ENCODE measurements around the gene ZFYVE28. TPM values are rescaled to one million over a fixed set of nuclear protein-coding genes. Genes with fewer than 3 reads are reported as not detected.
"Not testable (repeated sequence)": the region's sequence is repeated elsewhere in the genome, so short reads cannot be mapped to it uniquely, and the experiment has no call there.

Gene ZFYVE28
- total RNA-seq, 1 donor from 2014 or later, result 5.1 TPM

DNA sequence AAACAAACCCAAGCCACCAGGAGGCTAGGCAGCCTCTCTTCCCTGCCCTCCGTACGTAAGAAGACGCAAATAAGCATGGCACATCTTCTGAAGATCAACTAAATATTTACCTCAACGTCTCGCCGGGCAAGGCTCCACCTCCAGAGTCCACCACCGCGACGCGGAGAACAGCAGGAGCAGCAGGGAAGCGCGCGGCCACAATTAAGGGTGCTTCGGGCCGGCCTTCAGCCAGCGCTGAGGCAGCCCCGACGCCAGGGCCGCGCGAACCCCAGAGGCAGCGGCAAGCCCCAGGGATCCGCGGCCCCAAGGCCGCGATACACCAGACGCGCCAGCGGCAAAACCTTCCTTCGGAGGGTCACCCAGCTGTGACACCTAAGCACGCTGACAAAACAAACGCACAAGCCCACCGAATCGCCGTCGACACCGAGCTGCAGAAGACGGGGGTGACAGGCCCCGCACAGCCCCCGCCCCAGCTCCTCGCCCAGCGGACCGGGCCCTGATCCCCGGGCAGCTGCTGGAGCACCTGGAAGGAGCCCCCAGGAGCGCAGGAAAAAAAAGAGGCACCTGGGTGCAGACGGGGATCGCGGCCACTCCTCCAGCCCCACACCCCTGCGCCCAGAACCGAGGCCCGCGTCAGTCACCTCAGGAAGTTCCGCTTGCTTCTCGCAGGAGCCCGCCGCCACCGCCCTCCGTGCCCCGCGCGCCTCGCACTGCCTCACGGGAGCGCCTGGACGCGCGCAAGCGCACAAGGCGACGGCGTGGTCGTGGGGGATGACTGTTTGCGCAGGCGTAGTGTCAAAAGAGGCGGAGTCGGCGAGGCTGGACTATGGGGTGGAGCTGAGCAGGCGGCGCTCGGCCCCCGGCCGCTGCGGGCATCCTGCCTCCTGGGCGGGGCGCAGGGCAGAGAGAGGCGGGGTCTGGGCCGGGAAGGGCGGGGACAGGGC lies 176.8 kb downstream of the ZFYVE28 start, which contains the start of the genes HAUS3 and POLN:
Gene HAUS3, minus strand, starts transcription at position 712 of the 944 bp plus-strand sequence. CDS start 1,175 bp downstream, outside the sequence.
Gene POLN, minus strand, starts transcription at position 712 of the 944 bp plus-strand sequence. CDS start 12,890 bp downstream, outside the sequence.
- peaks cover 53% of the 10 kb centered on the region for H3K4me1 Mint-ChIP-seq (ENCODE audit: low read depth)
- H3K27me3 Mint-ChIP-seq (ENCODE audit: insufficient read depth), result peaks cover 2% of the 10 kb centered on the region
- peaks cover 20% of the 10 kb centered on the region for H3K36me3 Mint-ChIP-seq (ENCODE audit: low read depth)

DNA sequence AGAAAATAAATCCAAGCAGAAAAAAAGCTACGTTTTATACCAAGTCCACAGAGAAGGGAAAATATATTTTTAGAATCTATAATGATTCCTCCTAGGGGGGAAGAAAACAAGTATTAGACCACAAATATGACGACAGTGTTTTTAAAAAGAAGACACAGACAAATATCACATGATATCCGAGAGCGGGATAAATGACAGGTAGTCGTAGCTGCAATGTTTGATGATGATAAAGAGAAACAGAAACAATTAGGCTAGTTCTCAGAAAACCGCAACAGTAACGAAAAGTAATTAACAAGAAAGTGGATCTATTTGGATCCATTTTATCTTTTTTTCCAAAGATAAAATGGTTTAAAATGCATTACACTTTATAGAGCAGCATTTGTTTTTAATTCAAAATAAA lies 177.4 kb downstream of the ZFYVE28 start:
- Mint-ChIP-seq H3K9me3 (no peaks in the 10 kb centered on the region), H3K27me3 (ENCODE audit: insufficient read depth) (peaks cover 2% of the 10 kb centered on the region), H3K4me3 (peak overlapping the region; percentile 85), H3K4me1 (ENCODE audit: low read depth) (peaks cover 53% of the 10 kb centered on the region), H3K27ac (peak overlapping the region; percentile 90), H3K36me3 (ENCODE audit: low read depth) (peaks cover 21% of the 10 kb centered on the region)
- no peak for DNase-seq (ENCODE audit: low spot score)
- intact Hi-C loops (cut with micrococcal nuclease), result loop anchor here (5.0 to 10.0 kb wide), 2 partner anchors 556 to 1051 kb away; partner anchors contain the start of genes FAM53A and RGS12

More for the DNA sequence above, 176.8 kb downstream of the ZFYVE28 start, which contains the start of the genes HAUS3 and POLN:
- Mint-ChIP-seq H3K9me3 (no peaks in the 10 kb centered on the region), H3K27ac (peak within 1 kb of the TSS; percentile 90), H3K4me3 (peak within 1 kb of the TSS; percentile 85)
- intact Hi-C loops (cut with micrococcal nuclease), result loop anchor here (1.0 to 10.0 kb wide), 14 partner anchors 21 to 1051 kb away; partner anchors contain the start of genes CFAP99, FAM193A, FAM53A and FGFR3
- peak; percentile 100 for DNase-seq (ENCODE audit: low spot score)

DNA sequence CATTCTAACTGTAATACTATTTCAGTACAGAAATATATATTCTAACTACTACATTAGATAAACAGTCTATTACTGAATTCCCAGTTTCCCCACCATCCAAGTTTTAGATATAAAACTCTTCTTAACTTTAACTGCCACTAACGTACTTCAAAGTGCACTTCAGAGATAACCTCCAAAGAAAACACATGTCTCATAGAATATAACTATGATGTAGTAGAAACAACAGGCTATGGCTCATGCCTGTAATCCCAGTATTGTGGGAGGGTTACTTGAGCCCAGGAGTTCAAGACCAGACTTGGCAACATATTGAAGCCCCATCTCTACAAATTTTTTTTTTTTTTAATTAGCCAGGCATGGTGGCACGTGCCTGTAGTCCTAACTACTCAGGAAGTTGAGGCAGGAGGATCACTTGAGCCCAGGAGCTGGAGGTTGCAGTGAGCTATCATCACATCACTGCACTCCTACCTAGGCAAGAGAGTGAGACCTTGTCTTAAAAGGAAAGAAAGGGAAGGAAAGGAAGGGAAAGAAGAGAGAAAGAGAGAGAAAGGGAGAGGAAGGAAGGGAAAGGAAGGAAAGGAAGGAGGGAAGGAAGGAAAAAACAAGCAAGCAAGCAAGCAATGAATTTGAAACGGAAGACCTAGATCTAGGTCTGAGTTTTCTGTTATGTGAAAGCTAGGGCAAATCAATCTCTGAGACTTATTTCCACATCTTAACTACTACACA lies 181.3 kb downstream of the ZFYVE28 start:
- H3K27ac Mint-ChIP-seq, result peak overlapping the region; percentile 11
- peaks cover 65% of the 10 kb centered on the region for H3K4me1 Mint-ChIP-seq (ENCODE audit: low read depth)
- intact Hi-C loops (cut with micrococcal nuclease), result no loop called here
- H3K36me3 Mint-ChIP-seq (ENCODE audit: low read depth), result peaks cover 43% of the 10 kb centered on the region
- peak overlapping the region; percentile 38 for H3K4me3 Mint-ChIP-seq
- no peaks in the 10 kb centered on the region for H3K27me3 Mint-ChIP-seq (ENCODE audit: insufficient read depth)
- no peaks in the 10 kb centered on the region for H3K9me3 Mint-ChIP-seq
- no peak for DNase-seq (ENCODE audit: low spot score)

DNA sequence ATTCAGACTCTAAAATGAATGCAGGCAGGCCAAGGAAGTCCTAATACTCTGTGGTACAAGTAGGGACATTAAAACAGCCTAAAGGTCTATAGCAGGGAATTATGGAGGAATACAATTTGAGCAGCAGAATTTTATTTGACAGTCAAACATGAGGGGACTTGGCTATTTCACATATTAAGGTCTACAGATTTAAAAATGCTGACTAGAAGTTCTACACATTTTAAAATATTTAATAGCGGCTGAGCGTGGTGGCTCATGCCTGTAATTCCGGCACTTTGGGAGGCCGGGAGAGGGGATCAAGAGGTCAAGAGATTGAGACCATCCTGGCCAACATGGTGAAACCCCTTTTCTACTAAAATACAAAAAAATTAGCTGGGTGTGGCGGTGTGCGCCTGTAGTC lies 187.4 kb downstream of the ZFYVE28 start:
- DNase-seq (ENCODE audit: low spot score), result no peak
- Mint-ChIP-seq H3K4me1 (ENCODE audit: low read depth) (peaks cover 32% of the 10 kb centered on the region), H3K27me3 (ENCODE audit: insufficient read depth) (no peaks in the 10 kb centered on the region), H3K4me3 (no peak overlapping the region), H3K9me3 (no peaks in the 10 kb centered on the region), H3K36me3 (ENCODE audit: low read depth) (peaks cover 31% of the 10 kb centered on the region), H3K27ac (no peak overlapping the region)
- intact Hi-C loops (cut with micrococcal nuclease), result no loop called here

DNA sequence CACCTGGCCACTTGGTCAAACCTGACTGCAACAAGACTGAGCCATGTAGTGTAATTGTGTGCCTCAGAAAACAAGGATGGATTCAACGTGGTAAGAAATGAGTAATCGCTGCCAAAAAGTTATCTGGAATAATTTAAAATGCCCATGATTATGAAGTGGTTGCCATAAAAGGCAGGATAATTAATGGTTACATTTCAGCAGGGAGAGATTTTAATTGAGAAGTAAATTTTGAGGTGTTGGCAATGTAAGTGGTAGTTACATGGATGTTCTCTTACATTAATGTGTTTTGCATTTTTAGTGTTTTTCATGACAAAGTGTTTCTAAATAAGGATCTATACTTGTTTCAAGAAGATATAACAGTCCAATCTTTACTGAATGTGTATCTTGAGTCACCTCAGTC lies 192.2 kb downstream of the ZFYVE28 start:
- no peak for DNase-seq (ENCODE audit: low spot score)
- peaks cover 10% of the 10 kb centered on the region for H3K36me3 Mint-ChIP-seq (ENCODE audit: low read depth)
- H3K27me3 Mint-ChIP-seq (ENCODE audit: insufficient read depth), result no peaks in the 10 kb centered on the region
- intact Hi-C loops (cut with micrococcal nuclease), result no loop called here
- peaks cover 5% of the 10 kb centered on the region for H3K4me1 Mint-ChIP-seq (ENCODE audit: low read depth)
- H3K9me3 Mint-ChIP-seq, result no peaks in the 10 kb centered on the region
- H3K4me3 Mint-ChIP-seq, result no peak overlapping the region
- H3K27ac Mint-ChIP-seq, result no peak overlapping the region

DNA sequence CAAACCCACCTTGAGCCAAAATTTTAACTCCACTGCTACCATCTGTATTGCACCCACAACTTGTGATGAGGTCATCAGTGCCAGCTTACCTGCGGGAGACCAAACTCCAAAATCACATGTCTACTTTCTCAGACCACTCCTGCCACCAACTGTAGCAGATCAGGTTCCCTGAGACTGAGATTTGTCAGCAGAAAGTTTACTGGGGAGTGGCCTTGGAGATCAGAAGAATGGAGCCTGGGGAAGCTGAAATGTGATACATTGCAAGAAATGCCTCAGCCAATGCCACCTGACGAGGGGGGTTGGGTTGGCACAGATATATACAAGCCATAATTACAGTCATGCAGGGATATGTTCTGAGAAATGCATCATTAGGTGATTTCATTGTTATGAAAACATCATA lies 195.6 kb downstream of the ZFYVE28 start:
- Mint-ChIP-seq H3K36me3 (ENCODE audit: low read depth) (peaks cover 5% of the 10 kb centered on the region), H3K4me3 (no peak overlapping the region), H3K27me3 (ENCODE audit: insufficient read depth) (no peaks in the 10 kb centered on the region), H3K4me1 (ENCODE audit: low read depth) (peaks cover 13% of the 10 kb centered on the region), H3K9me3 (no peaks in the 10 kb centered on the region), H3K27ac (no peak overlapping the region)
- DNase-seq (ENCODE audit: low spot score), result no peak
- intact Hi-C loops (cut with micrococcal nuclease), result no loop called here

DNA sequence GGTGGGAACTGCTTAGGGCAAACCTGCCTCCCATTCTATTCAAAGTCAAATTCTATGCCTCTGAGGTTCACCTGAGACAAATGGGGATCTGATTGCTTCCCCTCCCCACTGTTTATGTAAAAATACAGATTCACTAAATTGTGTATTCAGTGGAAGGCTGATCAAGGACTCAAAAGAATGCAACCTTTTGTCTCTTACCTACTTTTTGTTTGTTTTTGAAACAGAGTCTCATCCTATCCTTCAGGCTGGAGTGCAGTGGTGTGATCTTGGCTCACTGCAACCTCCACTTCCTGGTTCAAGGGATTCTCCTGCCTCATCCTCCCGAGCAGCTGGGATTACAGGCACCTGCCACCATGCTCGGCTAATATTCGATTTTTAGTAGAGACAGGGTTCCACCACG lies 197.1 kb downstream of the ZFYVE28 start:
- not testable (repeated sequence) for H3K4me3 Mint-ChIP-seq; DNase-seq (ENCODE audit: low spot score)
- peaks cover 12% of the 10 kb centered on the region for H3K4me1 Mint-ChIP-seq (ENCODE audit: low read depth)

DNA sequence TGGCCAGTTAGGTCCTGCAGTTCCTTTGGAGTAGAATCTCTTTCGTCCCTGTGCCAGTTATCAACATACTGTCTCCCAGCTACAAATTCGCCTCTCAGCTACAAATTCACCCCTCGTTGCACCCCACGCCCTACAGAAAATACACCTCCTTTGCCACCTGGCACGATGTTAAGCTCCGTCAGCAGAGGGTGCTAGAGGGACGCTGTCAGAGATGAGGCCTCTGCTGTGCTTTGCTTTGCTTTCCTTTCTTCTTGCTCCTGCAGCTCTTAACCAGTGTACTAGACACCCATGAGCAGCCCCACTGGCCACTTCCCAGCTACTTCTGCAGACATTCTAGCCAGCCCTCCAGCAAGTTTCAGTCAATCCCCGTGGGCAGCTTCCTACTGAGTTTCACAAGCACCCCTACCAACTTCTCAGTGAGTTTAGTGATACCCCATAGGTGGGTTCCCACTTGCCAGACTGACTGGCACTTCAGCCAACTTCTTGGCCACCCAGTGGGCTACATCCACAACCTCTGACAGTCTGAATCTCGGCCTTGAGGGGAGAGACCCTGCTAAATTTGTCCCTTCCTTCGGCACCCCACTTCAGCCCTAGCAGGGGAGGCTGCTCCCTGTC lies 198.3 kb downstream of the ZFYVE28 start:
- H3K4me1 Mint-ChIP-seq (ENCODE audit: low read depth), result peaks cover 12% of the 10 kb centered on the region
- no peak overlapping the region for H3K4me3 Mint-ChIP-seq
- H3K36me3 Mint-ChIP-seq (ENCODE audit: low read depth), result no peaks in the 10 kb centered on the region
- no peaks in the 10 kb centered on the region for H3K27me3 Mint-ChIP-seq (ENCODE audit: insufficient read depth)
- intact Hi-C loops (cut with micrococcal nuclease), result loop anchor here (1.0 kb wide), 6 partner anchors 22 to 265 kb away; partner anchors contain the start of genes HAUS3, MXD4 and POLN
- DNase-seq (ENCODE audit: low spot score), result peak; percentile 66
- H3K9me3 Mint-ChIP-seq, result no peaks in the 10 kb centered on the region
- H3K27ac Mint-ChIP-seq, result no peak overlapping the region

More for the DNA sequence above, 197.1 kb downstream of the ZFYVE28 start:
- H3K27ac Mint-ChIP-seq; H3K9me3 Mint-ChIP-seq; intact Hi-C loops (cut with micrococcal nuclease); H3K36me3 Mint-ChIP-seq (ENCODE audit: low read depth); H3K27me3 Mint-ChIP-seq (ENCODE audit: insufficient read depth): not testable (repeated sequence)

Other genes with a start within 250 kb of the ZFYVE28 start
- 19.2 and 19.9 TPM in 2 replicates for gene HAUS3, start 176.5 kb downstream of the ZFYVE28 start, total RNA-seq
- 2.1 and 3.5 TPM in 2 replicates for gene POLN, start 176.5 kb downstream of the ZFYVE28 start, total RNA-seq
- 7.9 and 10.1 TPM in 2 replicates for gene MXD4, start 156.5 kb downstream of the ZFYVE28 start, total RNA-seq
- gene CFAP99, start 310 bp upstream of the ZFYVE28 start, total RNA-seq, result not detected in 2 replicates
- 93.7 and 112 TPM in 2 replicates for gene RNF4, start 50.5 kb upstream of the ZFYVE28 start, total RNA-seq
- 30.4 and 32.2 TPM in 2 replicates for gene FAM193A, start 118.0 kb upstream of the ZFYVE28 start, total RNA-seq

All from activated T-helper 1 cell treated with anti-CD3 and anti-CD28 coated beads, Interleukin-12 subunit alpha, Interleukin-12 subunit beta, Interleukin-2, Interleukin-4 antibody, amounts not matched to agents 30 ng/mL and 10 ng/mL and 1 ng/mL, durations not matched to agents 14 hours and 24 hours and 36 hours (primary cell).